Activated T-helper 1 cell treated with Interleukin-2 at 50 U/mL for 16 hours (primary cell): ENCODE measurements around the gene FKBP4.

ENCODE experiments used
- DNase-seq: peaks from one replicate; pipeline ENCODE4 v3.0.0-alpha.2; 2020; ENCODE audit warnings: low read depth

FKBP4 gene

DNA sequence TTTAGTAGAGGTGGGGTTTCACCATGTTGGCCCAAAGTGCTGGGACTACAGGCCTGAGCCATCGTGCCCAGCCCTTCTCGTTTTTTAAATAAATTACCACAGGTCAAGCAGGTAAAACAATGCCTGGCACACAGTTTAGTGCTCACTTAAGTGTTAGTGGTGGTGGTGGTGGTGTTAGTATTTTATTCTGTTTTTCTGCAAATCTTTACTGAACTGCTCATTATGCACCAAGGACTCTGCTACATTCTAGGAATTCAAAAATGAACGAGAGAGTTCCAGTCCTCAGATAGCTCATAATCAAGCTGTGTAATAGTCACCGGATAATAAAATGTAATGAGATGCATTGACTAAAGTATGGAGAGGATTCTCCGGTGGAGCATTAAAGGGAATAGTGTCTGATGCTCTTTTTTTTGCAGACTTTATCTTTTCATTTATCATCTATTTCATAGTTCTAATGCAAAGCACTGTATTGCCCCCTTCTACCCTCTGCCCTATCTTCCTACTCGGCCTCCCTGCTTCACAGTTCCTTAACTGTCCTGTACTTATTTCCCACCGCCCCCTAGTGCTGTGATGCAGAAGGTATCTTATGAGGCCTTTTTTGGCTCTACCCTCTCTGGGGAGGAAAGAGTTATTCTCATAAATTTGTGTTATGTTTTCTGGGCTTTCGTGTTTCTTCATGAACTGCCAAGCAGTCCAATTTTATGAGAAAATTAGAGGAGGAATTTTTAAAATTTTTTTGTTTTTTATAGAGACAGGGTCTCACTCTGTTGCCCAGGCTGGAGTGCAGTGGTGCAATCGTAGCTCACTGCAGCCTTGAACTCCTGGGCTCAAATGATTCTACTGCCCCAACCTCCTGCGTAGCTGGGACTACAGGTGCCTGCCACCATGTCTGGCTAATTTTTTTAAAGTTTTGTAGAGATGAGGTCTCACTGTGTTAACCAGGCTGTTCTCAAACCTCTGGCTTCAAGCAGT lies 18.7 kb downstream of the FKBP4 start:
- DNase-seq, result no peak

- no peak for DNase-seq
Measured at GRCh38 chr12:2819810-2820209, 25.0 kb downstream of the FKBP4 start.

DNA sequence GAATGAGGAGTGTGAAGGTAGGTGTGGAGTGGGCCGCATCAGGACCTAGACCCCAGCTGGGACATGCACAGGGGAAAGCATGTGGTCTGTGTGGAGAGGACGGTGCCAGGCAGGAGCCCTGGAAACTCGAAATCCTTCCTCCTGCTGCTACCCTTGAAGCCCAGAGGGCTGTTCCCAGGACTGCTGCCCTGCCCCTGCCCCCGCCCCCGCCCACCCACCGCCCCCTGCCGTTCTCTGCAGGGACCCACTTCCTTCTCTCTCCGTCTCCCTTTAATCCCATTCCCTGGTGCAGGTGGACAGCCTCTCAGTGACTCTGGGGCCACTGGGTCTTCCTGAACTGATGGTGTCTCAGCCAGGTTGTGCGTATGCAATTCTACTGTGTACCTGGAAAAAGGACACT lies 25.7 kb downstream of the FKBP4 start:
- DNase-seq, result no peak

DNA sequence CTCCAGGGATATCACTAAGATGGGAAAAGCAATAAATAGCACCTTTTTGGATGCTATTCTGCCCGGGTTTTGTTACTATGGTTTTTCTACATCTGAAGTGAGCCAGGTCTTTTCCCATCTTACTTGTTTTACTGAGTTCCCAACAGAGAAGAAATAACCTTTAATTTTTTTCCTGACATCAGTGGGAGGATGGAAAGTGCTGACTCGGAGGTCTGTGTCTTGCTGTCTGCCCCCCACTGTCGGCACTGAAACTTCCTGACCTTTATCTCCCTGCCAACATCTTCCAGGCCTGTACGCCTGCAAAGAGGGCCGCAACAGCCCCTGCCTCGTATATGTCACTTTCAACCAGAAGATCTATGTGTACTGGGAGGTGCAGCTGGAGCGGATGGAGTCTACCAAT lies 28.7 kb downstream of the FKBP4 start:
- DNase-seq, result no peak

DNA sequence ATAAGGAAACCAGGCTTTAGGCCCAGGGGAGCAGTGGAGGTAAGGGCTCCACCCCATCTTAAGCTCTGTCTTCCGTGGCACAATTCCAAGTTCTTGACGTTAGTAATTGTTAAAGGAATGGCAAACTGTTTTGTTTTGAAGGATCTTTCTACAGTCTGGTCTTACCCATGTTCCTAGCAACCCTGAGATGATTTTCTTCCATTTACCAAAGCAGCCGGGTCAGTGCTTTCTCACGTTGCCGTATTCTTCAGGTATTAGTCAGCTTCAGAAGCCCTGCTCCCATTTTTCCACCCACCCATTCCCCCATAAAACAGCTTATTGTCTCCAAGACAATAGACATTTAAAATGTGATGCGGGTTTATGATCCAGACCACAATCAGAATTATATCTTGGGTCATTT lies 29.8 kb downstream of the FKBP4 start:
- DNase-seq, result no peak

DNA sequence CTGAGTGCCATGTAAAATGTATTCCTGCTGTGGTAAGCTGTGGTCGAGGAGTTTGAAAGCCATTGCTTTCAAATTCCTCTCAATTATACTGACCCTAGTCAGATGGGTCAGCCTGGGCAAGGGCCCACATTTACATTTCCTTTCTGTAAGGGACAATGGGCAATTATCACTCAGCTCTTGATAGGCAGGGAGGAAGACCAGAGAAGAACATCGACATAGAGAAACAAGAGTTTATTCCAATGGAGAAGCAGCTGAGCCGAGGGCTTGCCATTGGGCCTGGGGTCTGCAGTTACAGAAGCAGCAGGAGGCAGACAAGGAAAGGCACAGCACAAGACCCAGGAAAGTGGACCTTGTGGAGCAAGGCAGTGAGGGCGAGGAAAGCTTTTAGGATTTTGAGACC lies 30.4 kb downstream of the FKBP4 start:
- DNase-seq, result no peak

- DNase-seq, result no peak
Measured at GRCh38 chr12:2826036-2826435, 31.3 kb downstream of the FKBP4 start.

DNA sequence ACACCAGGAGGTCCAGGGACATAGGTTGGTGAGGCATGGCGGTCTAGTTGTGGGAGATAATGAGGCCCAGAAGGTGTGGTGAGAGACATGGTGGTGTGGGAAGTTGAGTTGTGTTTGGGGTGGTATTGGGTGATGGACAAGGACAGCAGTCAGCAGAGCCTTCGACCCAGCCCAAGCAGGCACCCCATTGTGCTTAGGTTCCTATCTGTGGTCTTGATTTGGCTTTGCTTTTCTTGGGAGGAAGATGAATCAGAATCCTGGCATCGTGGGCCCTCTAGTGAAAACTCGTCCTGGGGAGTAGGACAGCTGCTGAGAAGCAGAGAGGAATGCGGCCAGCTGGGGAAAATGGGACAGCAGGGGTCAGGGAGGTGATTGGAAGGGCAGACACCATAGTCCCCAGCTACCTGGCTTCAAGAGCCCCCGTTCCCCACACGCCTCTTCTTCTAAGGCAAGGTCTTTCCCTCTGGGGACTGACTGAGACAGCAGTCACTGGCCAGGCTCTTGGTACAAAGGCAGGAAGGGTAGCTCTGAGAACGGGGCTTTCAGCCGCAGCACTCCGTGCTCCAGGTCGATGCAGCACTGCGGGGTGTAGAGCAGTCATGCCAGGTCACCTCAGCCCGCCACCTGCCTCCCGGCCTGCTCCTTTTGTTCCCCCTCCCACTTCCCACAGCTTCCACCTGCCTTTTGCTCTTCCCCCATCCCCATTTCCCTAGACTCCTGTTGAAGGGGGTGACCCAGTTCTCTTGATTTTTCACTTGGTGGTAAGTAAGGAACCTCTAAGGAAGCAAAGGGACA lies 32.1 kb downstream of the FKBP4 start:
- no peak for DNase-seq

GRCh38 chr12:2829275-2829674 lies 34.5 kb downstream of the FKBP4 start:
- no peak for DNase-seq

- no peak for DNase-seq
Measured at GRCh38 chr12:2832550-2833127, 37.9 kb downstream of the FKBP4 start.

DNA sequence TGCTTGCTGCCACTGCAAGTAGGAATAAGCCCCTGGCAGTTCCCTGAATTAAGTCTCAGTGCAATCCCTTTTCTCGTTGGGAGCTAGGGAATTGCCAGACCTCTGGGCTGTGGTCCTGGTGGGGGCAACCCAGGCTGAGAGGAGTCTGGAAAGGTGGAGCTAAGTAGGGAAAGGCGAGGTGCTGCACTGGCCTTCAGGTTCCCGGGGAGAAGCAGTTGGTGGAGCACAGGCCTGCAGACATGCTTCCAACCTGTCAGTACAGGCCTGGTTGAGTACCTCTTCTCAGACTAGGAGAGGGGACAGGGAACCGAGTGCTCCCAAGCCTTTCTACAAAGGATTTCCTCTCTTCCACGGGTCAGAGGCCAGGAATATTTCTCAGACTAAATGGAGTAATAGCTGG lies 38.6 kb downstream of the FKBP4 start:
- no peak for DNase-seq

DNA sequence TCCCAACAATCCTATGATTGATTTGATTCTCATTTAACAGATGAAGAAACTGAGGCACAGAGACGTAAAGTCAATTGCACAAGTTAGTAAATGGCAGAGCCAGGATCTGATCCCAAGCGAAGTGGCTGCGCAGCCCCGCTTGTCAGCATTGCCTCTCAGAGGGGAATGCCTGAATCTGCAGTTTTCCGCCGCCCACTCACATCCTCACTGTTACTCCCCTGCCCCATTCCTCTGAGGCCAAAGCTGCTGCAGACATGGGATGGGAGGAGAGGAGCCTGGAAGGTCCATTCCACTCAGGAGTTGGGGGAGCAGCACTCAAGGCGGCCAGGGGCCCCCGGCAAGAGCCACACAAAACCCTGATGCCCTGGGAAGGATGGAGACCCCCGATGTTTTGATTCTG lies 39.0 kb downstream of the FKBP4 start:
- DNase-seq, result no peak

DNA sequence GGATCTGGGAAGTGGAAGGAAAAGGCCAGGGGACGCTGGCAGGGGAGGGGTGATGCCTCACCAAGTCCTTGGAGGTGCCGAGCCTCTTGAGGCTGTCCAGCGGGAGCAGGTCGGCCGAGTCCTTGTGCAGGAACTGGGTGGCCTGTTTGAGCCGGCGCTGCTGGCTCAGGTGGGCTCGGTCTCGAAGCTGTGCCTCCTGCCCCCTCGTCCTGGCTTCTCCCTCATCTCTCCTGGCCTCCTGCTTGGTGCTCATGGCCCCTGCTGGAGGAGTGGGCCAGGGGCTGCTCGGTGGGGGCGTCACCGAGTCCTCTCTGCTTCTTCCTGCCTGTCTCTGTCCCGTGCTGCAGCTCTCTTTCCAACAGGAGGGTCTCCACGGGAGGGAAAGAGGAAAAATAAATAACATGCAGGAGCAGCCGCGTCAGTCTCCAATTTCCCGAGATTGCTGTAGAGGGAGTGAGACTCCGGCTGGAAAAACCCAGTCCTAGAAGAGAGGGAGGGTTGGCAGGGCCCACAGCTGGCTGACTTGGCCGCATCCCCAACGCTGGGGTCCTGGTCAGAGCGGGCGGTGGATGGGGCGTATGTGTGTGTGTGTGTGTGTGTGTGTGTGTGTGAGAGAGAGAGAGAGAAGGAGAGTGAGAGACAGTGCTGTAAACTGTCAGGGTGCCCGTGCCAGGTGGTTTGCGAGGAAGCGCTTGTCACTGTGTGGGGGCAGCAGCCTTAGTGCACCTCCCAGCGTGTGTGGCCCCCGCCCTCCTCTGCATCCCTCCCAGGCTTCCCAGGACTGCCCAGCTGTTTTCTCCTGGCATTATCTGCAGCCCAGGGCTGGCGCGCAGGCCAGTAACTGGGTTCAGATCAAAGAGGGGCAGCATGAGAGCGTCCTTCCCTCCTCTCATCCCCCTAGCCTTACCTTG lies 40.1 kb downstream of the FKBP4 start, which contains the start of gene NRIP2:
Gene NRIP2, minus strand, starts transcription at position 455 of the 911 bp plus-strand sequence. Its CDS starts 52 bp downstream, at position 403.
- DNase-seq, result no peak

- no peak for DNase-seq
Measured at GRCh38 chr12:2835691-2836403, 41.1 kb downstream of the FKBP4 start.

DNA sequence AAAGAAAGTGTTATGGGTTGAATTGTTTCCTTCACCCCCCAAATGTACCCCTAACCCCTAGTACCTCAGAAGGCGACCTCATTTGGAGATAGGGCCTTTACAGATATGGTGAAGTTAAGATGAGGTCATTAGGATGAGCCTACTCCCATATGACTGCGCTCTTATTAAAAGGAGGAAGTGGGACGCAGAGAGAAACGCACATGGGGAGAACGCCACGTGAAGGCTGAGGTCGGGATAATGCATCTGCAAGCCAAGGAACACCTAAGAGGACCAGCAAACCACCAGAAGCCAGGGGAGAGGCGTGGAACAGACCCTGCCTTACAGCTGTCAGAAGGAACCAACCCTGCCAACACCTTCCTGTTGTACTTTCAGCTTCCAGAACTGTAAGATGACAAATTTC lies 41.8 kb downstream of the FKBP4 start:
- no peak for DNase-seq

DNA sequence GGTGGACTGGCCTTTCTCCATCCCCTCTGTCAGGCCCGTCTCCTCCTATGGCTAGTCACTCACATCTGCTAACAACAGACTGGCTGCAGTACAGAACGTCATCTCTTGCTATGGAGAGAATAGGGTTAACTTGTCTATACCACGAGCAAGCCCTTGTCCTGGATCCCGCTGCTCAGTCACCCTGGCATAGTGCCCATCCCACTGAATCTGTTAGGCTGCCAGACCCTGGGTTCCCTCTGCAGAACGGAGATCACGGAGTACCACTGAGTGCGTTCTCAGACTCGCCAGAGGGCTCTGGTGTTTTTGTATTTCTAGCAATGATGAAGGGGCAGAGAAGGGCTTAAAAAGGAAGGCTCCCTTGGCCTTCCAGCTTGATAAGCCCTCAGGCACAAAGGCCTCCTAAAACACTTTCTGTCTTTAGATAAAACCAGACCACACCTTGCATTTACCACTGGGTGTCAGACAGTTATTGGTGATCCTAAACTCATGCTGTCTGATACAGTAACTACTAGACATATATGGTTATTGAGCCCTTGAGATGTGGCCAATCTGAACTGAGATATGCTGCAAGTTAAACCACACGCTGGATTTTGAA lies 46.4 kb downstream of the FKBP4 start:
- DNase-seq, result no peak

DNA sequence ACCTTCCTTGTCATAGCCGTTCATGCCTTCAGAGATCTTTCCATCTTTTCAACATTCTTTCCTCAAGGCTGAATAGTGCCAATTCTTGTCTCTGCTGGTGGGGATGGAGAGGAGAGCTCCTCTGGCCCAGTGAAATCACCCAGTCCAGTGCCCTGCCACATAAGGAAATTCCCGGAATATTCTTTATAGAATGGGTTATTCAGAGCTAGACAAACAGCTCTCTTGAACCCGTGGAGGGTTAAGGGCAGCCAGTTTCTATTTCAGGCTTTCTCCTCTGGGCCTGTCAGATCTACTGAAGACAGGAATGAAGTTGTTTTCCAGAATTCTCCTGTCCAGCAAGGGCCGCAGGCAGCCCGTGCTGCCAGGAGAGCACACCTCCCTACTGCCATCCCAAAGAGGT lies 48.2 kb downstream of the FKBP4 start:
- no peak for DNase-seq

- no peak for DNase-seq
Measured at GRCh38 chr12:2844786-2845185, 50.0 kb downstream of the FKBP4 start.

GRCh38 chr12:2845280-2845679 lies 50.5 kb downstream of the FKBP4 start:
- DNase-seq, result no peak

- no peak for DNase-seq
Measured at GRCh38 chr12:2851931-2852330, 57.2 kb downstream of the FKBP4 start.

DNA sequence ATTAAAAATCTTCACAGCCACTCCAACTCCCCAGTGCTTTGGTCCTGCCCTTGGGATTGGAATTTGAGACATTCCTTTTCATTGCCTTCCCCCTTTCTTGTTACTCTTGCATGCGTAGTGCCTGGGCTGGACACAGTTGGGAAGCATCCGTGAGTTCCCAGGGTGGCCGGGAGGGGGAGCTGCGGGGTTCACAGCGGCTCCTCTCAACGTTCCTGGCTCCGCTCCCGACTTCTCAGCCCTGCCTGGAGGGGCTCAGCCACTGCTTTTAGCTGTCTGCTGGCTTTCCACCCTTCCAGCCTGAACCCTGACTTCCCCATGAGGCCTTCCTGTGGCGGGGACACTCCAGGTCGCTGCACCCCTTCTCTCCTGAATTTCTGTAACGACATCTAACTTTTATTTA lies 58.9 kb downstream of the FKBP4 start:
- DNase-seq, result peak; percentile 5
